NCI-H748 treated with DMSO at 0.1 percent for 48 hours (cell line): ENCODE results near the gene PPP3R1.

ENCODE experiments used
- DNase-seq: peaks from one replicate; lab custom pipeline; 2025; lab: John Stamatoyannopoulos, UW

Gene PPP3R1, protein sequence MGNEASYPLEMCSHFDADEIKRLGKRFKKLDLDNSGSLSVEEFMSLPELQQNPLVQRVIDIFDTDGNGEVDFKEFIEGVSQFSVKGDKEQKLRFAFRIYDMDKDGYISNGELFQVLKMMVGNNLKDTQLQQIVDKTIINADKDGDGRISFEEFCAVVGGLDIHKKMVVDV

DNA sequence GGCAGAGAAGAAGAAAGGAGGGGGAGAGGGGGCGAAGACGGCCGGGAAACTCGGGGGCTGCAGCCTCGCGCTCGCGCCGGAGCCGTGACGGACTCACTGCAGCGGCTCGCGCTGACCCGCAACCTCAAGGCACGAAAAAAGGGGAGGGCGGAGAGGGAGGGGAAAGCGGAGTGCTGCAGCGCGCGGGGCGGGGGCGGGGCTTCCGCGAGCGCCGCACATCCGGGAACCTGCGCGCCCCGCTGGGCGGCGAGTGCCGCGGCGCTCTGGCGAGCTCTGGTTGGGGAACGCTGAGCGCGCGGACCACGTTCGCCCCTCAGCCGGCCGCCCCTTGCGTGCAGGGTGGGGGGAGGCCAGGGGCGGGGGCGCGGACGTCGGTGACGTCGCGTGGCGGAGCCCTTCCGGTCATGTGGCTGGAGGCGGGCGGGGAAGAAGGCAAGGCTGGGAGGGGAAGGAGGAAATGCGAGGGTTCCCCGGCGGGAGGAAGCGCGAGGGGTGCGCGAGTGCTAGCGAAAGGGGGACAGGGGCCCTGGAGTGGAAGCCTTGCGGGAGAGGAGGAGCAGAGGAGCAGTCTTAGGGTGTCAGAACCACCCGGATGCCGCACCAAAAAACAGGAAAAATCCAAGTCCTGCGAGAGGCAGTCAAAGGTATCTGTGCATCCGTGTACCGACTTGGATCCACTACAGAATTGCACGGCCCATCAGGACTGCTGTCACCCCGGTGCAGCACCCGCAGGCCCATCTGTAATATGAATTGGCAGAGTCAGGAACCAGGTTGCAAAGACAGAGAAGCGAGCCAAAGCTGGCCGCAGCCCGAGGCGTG lies at the start of gene PPP3R1:
Gene PPP3R1 (minus strand): TSS at position 133 of the 819 bp plus-strand sequence. CDS start 405 bp downstream, outside the sequence.
- peak; percentile 62 for DNase-seq

DNA sequence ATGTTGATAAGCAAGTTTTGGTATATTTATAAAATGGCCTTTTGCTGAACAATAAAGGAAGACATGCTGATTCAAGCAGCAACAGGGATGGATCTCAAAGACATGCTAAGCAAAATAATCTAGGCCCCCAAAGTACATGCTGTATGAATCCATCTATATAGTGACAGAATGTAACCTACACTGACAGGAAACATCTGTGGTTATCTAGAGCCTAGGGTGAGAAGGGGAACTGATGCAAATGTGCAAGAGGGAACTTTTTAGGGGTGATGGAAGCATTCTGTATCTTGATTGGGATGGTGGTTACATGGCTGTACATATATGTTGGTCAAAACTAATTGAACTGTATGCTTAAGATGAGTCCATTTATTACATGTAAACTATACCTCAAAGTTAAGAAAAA lies 43.2 kb upstream of the PPP3R1 start:
- no peak for DNase-seq

GRCh38 chr2:68294913-68295312 lies 42.6 kb upstream of the PPP3R1 start:
- DNase-seq: no peak

- DNase-seq: no peak
Measured at GRCh38 chr2:68294187-68294586, 41.9 kb upstream of the PPP3R1 start.

- no peak for DNase-seq
Measured at GRCh38 chr2:68293755-68294154, 41.4 kb upstream of the PPP3R1 start.

DNA sequence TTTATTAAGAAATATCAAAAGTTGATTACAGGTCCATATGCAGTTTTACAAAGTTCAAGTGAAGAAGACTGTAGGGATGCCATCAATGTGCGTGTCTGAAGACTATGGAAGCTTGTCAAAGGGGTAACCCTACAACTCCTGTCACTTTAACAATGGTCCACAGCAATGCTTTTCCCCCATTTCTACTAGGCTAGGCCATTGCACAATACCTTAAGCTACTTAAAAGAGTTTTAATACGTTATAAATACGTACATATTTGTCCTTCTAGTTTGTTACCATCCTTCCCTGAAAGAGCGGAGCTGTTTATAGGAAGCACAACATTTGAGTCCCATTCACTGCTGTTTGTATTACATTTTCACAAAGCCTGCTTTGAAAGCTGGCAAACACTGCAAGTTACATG lies 40.7 kb upstream of the PPP3R1 start:
- no peak for DNase-seq

GRCh38 chr2:68292108-68292710 lies 39.9 kb upstream of the PPP3R1 start:
- no peak for DNase-seq

DNA sequence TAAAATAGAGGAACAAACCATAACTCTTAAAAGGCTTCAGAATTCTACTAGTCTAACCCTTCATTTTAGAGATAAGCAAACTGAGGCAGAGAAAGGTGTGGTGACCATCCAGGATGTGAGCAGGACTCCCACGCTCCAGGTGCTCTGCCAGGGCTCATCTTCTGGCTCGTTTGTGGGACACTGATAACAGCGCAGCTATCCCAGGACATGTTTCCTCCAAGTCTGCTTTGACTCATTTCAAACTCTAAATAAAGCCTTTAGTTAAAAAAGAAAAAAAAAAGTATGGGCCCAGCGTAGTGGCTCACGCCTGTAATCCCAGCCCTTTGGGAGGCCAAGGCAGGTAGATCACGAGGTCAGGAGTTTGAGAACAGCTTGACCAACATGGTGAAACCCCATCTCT lies 39.0 kb upstream of the PPP3R1 start:
- DNase-seq: no peak

DNA sequence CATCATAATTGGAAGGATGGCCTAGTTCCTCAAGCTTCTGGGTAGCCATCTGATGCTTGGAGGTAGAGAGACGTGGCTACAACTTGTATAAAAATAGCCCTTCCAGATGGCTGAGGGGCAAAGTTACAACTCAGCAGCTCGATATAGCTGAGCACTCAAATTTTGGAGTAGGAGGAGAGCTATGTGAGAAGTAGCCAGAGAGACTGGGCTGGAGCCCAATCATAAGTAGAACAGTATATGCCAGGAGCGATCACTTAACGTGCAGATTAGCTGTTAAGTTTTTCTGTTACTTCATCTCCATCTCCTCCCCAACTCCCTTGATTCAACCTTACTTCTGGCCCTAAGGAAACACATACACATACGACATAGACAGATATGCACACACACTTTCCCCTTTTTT lies 38.6 kb upstream of the PPP3R1 start:
- no peak for DNase-seq

DNA sequence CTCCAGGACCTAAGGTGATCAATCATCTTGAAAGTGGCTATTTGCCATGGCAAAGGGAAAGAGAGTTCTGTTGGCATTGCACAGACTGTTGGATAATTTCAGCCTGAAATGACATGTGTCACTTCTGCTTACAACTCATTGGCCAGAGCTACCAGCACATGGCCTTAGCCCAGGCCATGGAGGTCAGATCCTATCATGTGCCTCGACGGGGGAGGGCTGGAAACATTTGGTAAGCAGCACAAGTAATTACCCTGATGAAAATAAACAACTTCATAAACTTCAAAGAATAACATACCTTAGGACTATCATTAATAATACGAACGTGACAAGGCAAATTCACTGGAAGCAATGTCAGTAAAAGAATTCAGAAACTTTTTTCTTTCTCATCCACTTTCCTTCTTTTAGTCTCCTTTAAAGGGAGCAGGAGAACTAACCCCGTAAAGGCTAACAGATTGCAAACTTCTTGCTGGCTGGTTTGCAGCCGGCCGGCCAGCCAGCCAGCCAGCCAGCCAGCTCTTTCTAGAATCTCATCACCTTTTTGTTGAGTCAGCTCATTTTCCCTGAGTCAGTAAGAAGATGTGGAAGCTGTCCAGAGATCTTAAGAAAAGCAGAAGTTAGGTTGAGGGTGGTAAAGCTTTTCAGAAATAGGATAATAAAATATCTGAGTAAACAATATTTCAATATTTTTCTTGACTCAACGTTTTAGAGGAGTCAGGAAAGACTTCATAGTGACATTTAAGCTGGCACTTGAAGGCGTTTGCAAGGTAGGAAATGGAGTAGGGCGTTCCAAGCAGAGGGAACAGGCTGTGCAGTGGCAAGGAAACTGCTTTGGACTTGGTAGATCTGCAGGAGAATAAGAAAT lies 35.5 kb upstream of the PPP3R1 start:
- no peak for DNase-seq

DNA sequence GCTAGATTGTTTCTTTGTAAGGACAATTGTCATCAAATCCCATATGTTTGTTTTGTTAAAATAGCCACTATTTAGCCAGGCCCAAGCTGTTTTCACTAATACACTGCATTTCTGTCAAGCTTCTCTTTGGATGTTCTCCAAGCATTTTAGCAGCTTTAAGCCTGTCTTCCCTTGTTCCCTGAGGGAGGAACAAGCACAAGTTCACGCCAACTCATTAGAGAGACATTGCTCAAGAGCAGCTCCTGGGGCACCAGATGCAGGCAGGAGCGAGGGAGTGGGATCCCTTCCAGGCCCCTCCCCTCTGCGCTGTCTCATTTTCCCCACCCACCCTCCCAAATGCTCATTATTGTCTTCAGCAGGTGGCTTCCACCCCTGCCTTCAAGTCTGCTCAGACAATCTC lies 32.6 kb upstream of the PPP3R1 start:
- no peak for DNase-seq

- DNase-seq: no peak
Measured at GRCh38 chr2:68283419-68283812, 31.1 kb upstream of the PPP3R1 start.

DNA sequence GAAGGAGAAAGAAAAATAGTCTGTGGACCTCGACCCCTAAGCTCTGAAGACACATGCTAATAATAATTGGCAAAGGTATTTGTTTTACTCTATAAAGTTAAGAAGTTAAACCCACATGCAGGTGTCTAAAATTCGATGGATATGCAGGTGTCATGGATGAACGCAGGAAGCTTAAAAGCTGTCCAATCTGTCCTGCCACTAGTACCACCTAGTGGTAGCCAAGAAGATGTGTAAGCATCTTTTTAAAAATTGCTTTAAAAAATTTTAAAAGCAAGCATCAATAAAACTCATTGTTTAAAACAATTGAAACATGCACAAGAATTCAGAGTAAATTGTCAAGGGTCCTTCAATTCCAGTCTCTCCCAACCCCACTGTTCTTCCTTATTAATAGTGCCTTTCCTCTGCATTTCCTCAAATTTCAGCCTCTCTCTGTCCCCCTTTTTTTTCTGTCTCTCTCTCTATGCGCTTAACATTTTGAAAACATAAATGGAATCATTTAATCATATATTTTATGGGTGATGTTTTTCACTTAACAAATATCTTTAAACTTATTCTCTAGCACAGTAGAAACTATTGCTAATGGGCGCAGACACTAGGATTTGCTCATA lies 30.6 kb upstream of the PPP3R1 start:
- DNase-seq: peak; percentile 6

DNA sequence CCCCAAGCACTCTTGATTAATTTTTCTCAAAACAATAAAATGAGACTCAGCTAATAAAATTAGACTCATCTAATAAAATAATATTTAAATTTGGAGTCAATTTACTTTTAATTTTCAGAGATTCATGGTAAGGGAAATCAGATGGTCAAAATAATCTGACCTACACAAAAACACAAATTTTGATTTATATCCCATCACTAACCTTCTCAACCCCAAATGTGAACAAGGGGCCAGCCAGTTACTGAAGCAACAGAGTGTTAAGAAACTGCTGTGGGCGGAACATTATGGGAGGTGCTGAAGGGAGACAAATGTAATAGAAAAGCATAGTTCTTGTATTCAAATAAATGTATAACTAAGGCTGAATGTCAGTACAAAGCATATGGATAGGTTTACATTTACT lies 28.5 kb upstream of the PPP3R1 start:
- no peak for DNase-seq

DNA sequence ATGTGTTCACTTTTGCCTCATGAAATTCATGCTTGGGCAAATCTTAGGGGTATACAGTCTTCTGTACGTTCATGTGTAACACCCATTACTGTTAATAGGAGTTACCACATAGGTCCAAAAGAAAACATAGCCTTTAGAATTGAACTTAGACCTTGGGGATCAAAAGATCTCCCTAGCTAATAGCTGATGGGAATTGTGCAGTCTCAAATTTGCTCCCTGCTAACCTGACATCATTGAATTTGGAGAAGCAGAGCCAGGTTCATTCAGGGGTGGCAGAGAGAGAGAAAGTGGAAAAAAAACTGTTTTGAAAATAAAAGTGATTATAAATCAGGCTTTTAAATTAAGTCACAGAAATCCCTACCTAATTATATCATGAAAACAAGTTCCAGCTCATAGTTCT lies 28.0 kb upstream of the PPP3R1 start:
- no peak for DNase-seq

GRCh38 chr2:68279691-68280090 lies 27.4 kb upstream of the PPP3R1 start:
- DNase-seq: no peak

- no peak for DNase-seq
Measured at GRCh38 chr2:68278169-68278568, 25.8 kb upstream of the PPP3R1 start.

GRCh38 chr2:68274022-68274421 lies 21.7 kb upstream of the PPP3R1 start:
- DNase-seq: no peak

- no peak for DNase-seq
Measured at GRCh38 chr2:68272246-68272994, 20.1 kb upstream of the PPP3R1 start.

DNA sequence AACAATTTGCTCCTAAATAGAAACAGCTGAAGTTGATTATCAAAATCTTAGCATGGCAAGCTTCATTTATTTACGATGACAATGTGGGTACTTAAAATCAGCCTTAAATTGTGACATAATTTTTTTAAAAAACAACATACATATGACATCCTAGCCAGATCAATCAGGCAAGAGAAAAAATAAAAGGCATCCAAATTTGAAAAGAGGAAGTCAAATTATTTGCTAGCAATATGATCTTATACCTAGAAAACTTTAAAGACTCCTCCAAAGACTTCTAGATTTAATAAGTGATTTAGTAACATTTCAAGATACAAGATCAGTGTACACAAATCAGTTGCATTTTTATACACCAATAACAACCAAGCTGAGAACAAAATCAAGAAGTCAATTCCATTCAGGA lies 14.3 kb upstream of the PPP3R1 start:
- DNase-seq: no peak

- DNase-seq: peak; percentile 52
Measured at GRCh38 chr2:68263632-68264031, 11.3 kb upstream of the PPP3R1 start.
